Endothelial cell of umbilical vein (primary cell): ENCODE results near the gene TTC33. TPM values are rescaled to one million over a fixed set of nuclear protein-coding genes. Genes with fewer than 3 reads are reported as not detected.

ENCODE experiments used
- BruUV-seq: library from RNA; stranded (reverse); fragments of 400-500 nt; replicated peaks from 2 replicates; lab custom pipeline; 2021; lab: Mats Ljungman, UMichigan
- CTCF ChIA-PET: fragments of 300-600, 350-600 bp; sonication (Branson Sonifier 250); formaldehyde crosslinking; loops from one replicate; lab custom pipeline; 2021; ENCODE audit warnings: antibody characterized with exemption, inconsistent platforms; lab: Charles Lee
- POLR2A ChIA-PET: fragments of 300-600, 350-600 bp; sonication (Branson Sonifier 250); formaldehyde crosslinking; loops from one replicate; lab custom pipeline; 2021; ENCODE audit warnings: antibody characterized with exemption, inconsistent platforms; lab: Charles Lee
- DNase-seq: peaks from one replicate; pipeline ENCODE4 v3.0.0-alpha.2; 2011; ENCODE audit warnings: low read depth, low spot score
- FAIRE-seq: peaks from 2 replicates; lab custom pipeline; 2011; peaks lifted over from hg19 to GRCh38; lab: Jason Lieb, UNC
- H2AFZ ChIP-seq: 2 replicates; pipeline ENCODE4 v1.6.0; 2012; ENCODE audit warnings: low read depth, low read length, control low read depth, inconsistent platforms
- H3K27ac ChIP-seq: 2 replicates; pipeline ENCODE4 v1.5.1; 2011; ENCODE audit warnings: low read depth, mild to moderate bottlenecking, control low read depth, low read length, moderate library complexity; ENCODE audit not compliant: insufficient read depth
- H3K27me3 ChIP-seq, 2 experiments: 2 replicates each; pipeline versions ENCODE4 v1.6.0 to v1.6.1; 2011; ENCODE audit warnings: low read length in 2 of 2, mixed read lengths in 1 of 2; ENCODE audit not compliant: control insufficient read depth in 2 of 2, insufficient read depth in 2 of 2
- H3K36me3 ChIP-seq, 2 experiments: 2 replicates in 1 of 2; 3 replicates in 1 of 2; pipeline ENCODE4 v1.5.1; 2011; ENCODE audit warnings: low read length in 2 of 2, mild to moderate bottlenecking in 1 of 2, moderate library complexity in 1 of 2; ENCODE audit not compliant: control insufficient read depth in 2 of 2, insufficient read depth in 2 of 2; ENCODE audit errors: extremely low read depth in 1 of 2
- H3K4me1 ChIP-seq: 3 replicates; pipeline ENCODE4 v1.5.1; 2011; ENCODE audit warnings: mild to moderate bottlenecking, low read length; ENCODE audit not compliant: control insufficient read depth, insufficient read depth; ENCODE audit errors: extremely low read depth
- H3K4me2 ChIP-seq: 2 replicates; pipeline ENCODE4 v1.6.1; 2011; ENCODE audit warnings: low read length, control low read depth, mixed read lengths; ENCODE audit not compliant: insufficient read depth
- H3K4me3 ChIP-seq, 3 experiments: fragments of 200-600 bp in 1 of 3; sonication (generic), shearing (Covaris generic) in 1 of 3; replicated peaks in 1 of 3; 2 replicates each; pipeline ENCODE4 v1.5.1; 2011 to 2016; ENCODE audit warnings: control low read depth in 3 of 3, low read length in 3 of 3, mild to moderate bottlenecking in 2 of 3, inconsistent platforms in 1 of 3, low read depth in 1 of 3, moderate library complexity in 1 of 3; ENCODE audit not compliant: insufficient read depth in 1 of 3
- H3K79me2 ChIP-seq: 2 replicates; pipeline ENCODE4 v1.6.0; 2012; ENCODE audit warnings: low read length, inconsistent platforms; ENCODE audit not compliant: control insufficient read depth, insufficient read depth
- H3K9ac ChIP-seq: replicated peaks from 2 replicates; pipeline ENCODE3; 2011; ENCODE audit warnings: low read length, control low read depth; ENCODE audit not compliant: insufficient read depth; ENCODE audit errors: extremely low read depth
- H3K9me1 ChIP-seq: replicated peaks from 3 replicates; pipeline ENCODE4 v1.6.0; 2011; ENCODE audit warnings: mild to moderate bottlenecking, low read length; ENCODE audit not compliant: control insufficient read depth, insufficient read depth; ENCODE audit errors: extremely low read depth
- H3K9me3 ChIP-seq: replicated peaks from 2 replicates; pipeline ENCODE4 v1.5.1; 2012; ENCODE audit warnings: low read length, inconsistent platforms; ENCODE audit not compliant: control insufficient read depth, insufficient read depth
- H4K20me1 ChIP-seq: replicated peaks from 2 replicates; pipeline ENCODE3; 2011; ENCODE audit warnings: mild to moderate bottlenecking, low read length; ENCODE audit not compliant: control insufficient read depth, insufficient read depth; ENCODE audit errors: extremely low read depth
- EZH2 ChIP-seq: IDR thresholded peaks from 2 replicates; pipeline ENCODE4 v1.6.1; 2012; ENCODE audit warnings: borderline replicate concordance, low read depth, mild to moderate bottlenecking, moderate library complexity, low read length, inconsistent platforms; ENCODE audit not compliant: severe bottlenecking
- FOS ChIP-seq: IDR thresholded peaks from 2 replicates; pipeline ENCODE4 v1.6.1; 2011; ENCODE audit warnings: mild to moderate bottlenecking, low read length, moderate library complexity, borderline replicate concordance; ENCODE audit not compliant: insufficient read depth
- GATA2 ChIP-seq: IDR thresholded peaks from 2 replicates; pipeline ENCODE4 v1.7.0; 2011; ENCODE audit warnings: low read depth, mild to moderate bottlenecking, moderate library complexity, mixed read lengths, low read length; ENCODE audit not compliant: insufficient read length, insufficient read depth
- JUN ChIP-seq: IDR thresholded peaks from 2 replicates; pipeline ENCODE4 v1.6.1; 2011; ENCODE audit warnings: borderline replicate concordance, low read depth; ENCODE audit not compliant: insufficient read length, insufficient read depth
- MAX ChIP-seq: IDR thresholded peaks from 2 replicates; pipeline ENCODE4 v1.6.1; 2011; ENCODE audit not compliant: insufficient read depth, insufficient read length
- MYC ChIP-seq: IDR thresholded peaks from one replicate; pipeline ENCODE4 v1.6.1; 2011; ENCODE audit warnings: mild to moderate bottlenecking, low read depth, low read length
- POLR2A ChIP-seq: IDR thresholded peaks from 2 replicates; pipeline ENCODE4 v1.6.1; 2012; ENCODE audit warnings: low read depth, mild to moderate bottlenecking, control low read depth, low read length
- POLR2AphosphoS5 ChIP-seq: IDR thresholded peaks from 2 replicates; pipeline ENCODE4 v1.6.1; 2012; ENCODE audit warnings: low read depth, mild to moderate bottlenecking, control low read depth, low read length, moderate library complexity; ENCODE audit not compliant: insufficient read depth
- dilution Hi-C: fragments of 300-500 bp; cut with MboI; formaldehyde crosslinking; loops from one replicate; pipeline ENCODE4 v1.15.0; 2019; ENCODE audit warnings: low sequenced_read_pairs; ENCODE audit not compliant: extremely low pct_ligation_motif_present
- intact Hi-C: fragments of 100-400 bp; cut with micrococcal nuclease; formaldehyde crosslinking; loops from one replicate; pipeline ENCODE4 v1.10.0; 2022
- polyA plus RNA-seq, 4 experiments: library from polyadenylated mRNA; depleted of rRNA in 3 of 4; stranded (reverse) in 3 of 4; unstranded in 1 of 4; fragments of >200 nt; gene quantifications; 2 replicates each; pipeline versions ENCODE4 v1.2.1 to v1.2.3, GENCODE V29; 2011 to 2012; ENCODE audit warnings: missing spikeins in 1 of 4
- total RNA-seq: library from RNA; stranded (reverse); gene quantifications from 2 replicates; pipeline ENCODE4 v1.2.3, GENCODE V29; 2021
- TF ChIP-seq, protein P1 (sequence below), 2 donors: IDR thresholded peaks; 1 replicate in 1 of 2; 2 replicates in 1 of 2; pipeline ENCODE4 v1.5.1; 2011; ENCODE audit warnings: low read length in 2 of 2, mild to moderate bottlenecking in 2 of 2, moderate library complexity in 2 of 2, control low read depth in 1 of 2, inconsistent platforms in 1 of 2, low read depth in 1 of 2; ENCODE audit not compliant: insufficient read depth in 1 of 2; ENCODE audit errors: extremely low read depth in 1 of 2

TTC33 gene
- total and polyA plus RNA-seq, 2 donors (not counting 3 experiments of a cell fraction or from before 2014, with no cell fraction given): 2.2 to 11.7 TPM

- no peak overlapping the region for H2AFZ ChIP-seq
- no TSS peak for BruUV-seq
- POLR2A ChIA-PET: no interaction called here
- no peaks in the 10 kb centered on the region for H4K20me1 ChIP-seq
- FAIRE-seq (no peak), DNase-seq (no peak)
- CTCF ChIA-PET: no interaction called here
- H3K79me2 ChIP-seq: no peaks in the 10 kb centered on the region
- no peaks in the 10 kb centered on the region for H3K4me1 ChIP-seq
- no peak overlapping the region for H3K4me2 ChIP-seq
- H3K27ac ChIP-seq: no peak overlapping the region
- no peaks in the 10 kb centered on the region for H3K27me3 ChIP-seq
- H3K9ac ChIP-seq: no peak overlapping the region
- no peaks in the 10 kb centered on the region for H3K9me3 ChIP-seq
- dilution Hi-C loops (no loop called here), intact Hi-C loops (no loop called here)
- TF ChIP-seq EZH2 (no peak), JUN (no peak), MAX (no peak), POLR2A (no peak), POLR2AphosphoS5 (no peak), GATA2 (no peak), FOS (no peak), MYC (no peak)
- TF ChIP-seq, protein P1, sequence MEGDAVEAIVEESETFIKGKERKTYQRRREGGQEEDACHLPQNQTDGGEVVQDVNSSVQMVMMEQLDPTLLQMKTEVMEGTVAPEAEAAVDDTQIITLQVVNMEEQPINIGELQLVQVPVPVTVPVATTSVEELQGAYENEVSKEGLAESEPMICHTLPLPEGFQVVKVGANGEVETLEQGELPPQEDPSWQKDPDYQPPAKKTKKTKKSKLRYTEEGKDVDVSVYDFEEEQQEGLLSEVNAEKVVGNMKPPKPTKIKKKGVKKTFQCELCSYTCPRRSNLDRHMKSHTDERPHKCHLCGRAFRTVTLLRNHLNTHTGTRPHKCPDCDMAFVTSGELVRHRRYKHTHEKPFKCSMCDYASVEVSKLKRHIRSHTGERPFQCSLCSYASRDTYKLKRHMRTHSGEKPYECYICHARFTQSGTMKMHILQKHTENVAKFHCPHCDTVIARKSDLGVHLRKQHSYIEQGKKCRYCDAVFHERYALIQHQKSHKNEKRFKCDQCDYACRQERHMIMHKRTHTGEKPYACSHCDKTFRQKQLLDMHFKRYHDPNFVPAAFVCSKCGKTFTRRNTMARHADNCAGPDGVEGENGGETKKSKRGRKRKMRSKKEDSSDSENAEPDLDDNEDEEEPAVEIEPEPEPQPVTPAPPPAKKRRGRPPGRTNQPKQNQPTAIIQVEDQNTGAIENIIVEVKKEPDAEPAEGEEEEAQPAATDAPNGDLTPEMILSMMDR (IDR thresholded peaks at IDR 0.05; ENCODE audit: extremely low read depth in 1 of 2, insufficient read depth in 1 of 2, low read depth in 1 of 2, low read length in 2 of 2): no peak
- no peak overlapping the region for H3K4me3 ChIP-seq
- H3K9me1 ChIP-seq: no peaks in the 10 kb centered on the region
- H3K36me3 ChIP-seq: no peaks in the 10 kb centered on the region
These were observed 250.7 kb downstream of the TTC33 start for GRCh38 chr5:40505031-40505430.
